ENCODE data around the gene RBM4B.

GRCh38 chr11:66692446-66692845 is 14.8 kb upstream of the RBM4B start:
- TF ChIP-seq CTCF (IDR thresholded peaks at IDR 0.05 in 4 of 5, conservative IDR thresholded peaks at IDR 0.05 in 1 of 5) (no peak), POLR2A (IDR thresholded peaks at IDR 0.05) (no peak)
